HEK293 (cell line): ENCODE results near the gene CACNA2D1.

ENCODE experiments used
- CTCF ChIA-PET: fragments of 350-600 bp; formaldehyde crosslinking; extraction: SDS; loops from one replicate; lab custom pipeline; 2021; ENCODE audit warnings: antibody characterized with exemption; lab: Yijun Ruan, JAX
- POLR2A ChIA-PET: fragments of 300-600 bp; formaldehyde crosslinking; extraction: SDS; loops from one replicate; lab custom pipeline; 2020; ENCODE audit warnings: antibody characterized with exemption, inconsistent platforms; lab: Yijun Ruan, JAX
- H3K27ac ChIP-seq: fragments of 200-500 bp; sonication (Bioruptor generic); 2 replicates; pipeline ENCODE4 v1.5.1; 2014; ENCODE audit warnings: low read depth, low read length, control low read depth, inconsistent platforms; ENCODE audit errors: extremely low read depth
- H3K36me3 ChIP-seq, 2 experiments: fragments of 200-500 bp in 1 of 2; sonication (Bioruptor generic) in 1 of 2; 1 replicate in 1 of 2; 2 replicates in 1 of 2; pipeline ENCODE4 v1.5.1; 2014 to 2017; ENCODE audit warnings: inconsistent platforms in 2 of 2, low read length in 2 of 2; ENCODE audit not compliant: control insufficient read depth in 2 of 2, insufficient read depth in 1 of 2
- H3K4me1 ChIP-seq: fragments of 200-500 bp; sonication (Bioruptor generic); 2 replicates; pipeline ENCODE4 v1.5.1; 2014; ENCODE audit warnings: mild to moderate bottlenecking, low read length, inconsistent platforms; ENCODE audit not compliant: control insufficient read depth, insufficient read depth
- H3K4me3 ChIP-seq: 2 replicates; pipeline ENCODE4 v1.5.1; 2011; ENCODE audit warnings: low read depth, mild to moderate bottlenecking, control low read depth, low read length, moderate library complexity
- H3K9me3 ChIP-seq: fragments of 200-500 bp; sonication (Bioruptor generic); 2 replicates; pipeline ENCODE4 v1.5.1; 2014; ENCODE audit warnings: low read depth, low read length, inconsistent platforms; ENCODE audit not compliant: control insufficient read depth, insufficient read depth
- AEBP2 ChIP-seq: fragments of 450-650 bp; formaldehyde crosslinking; IDR thresholded peaks from 2 replicates; pipeline ENCODE4 v1.5.1; 2016; ENCODE audit warnings: missing biosample characterization, missing genetic modification characterization, borderline replicate concordance
- GFI1B ChIP-seq: fragments of 450-650 bp; formaldehyde crosslinking; IDR thresholded peaks from 2 replicates; pipeline ENCODE4 v1.5.1; 2016; ENCODE audit warnings: missing biosample characterization, missing genetic modification characterization
- MZF1 ChIP-seq: fragments of 450-650 bp; formaldehyde crosslinking; IDR thresholded peaks from 2 replicates; pipeline ENCODE4 v1.5.1; 2017; ENCODE audit warnings: missing biosample characterization, missing genetic modification characterization, borderline replicate concordance
- PRDM10 ChIP-seq: fragments of 450-650 bp; formaldehyde crosslinking; IDR thresholded peaks from 2 replicates; pipeline ENCODE4 v1.5.1; 2016; ENCODE audit warnings: missing biosample characterization, missing genetic modification characterization
- SALL2 ChIP-seq: fragments of 450-650 bp; formaldehyde crosslinking; IDR thresholded peaks from 2 replicates; pipeline ENCODE4 v1.5.0; 2017; ENCODE audit warnings: missing biosample characterization, mild to moderate bottlenecking, missing genetic modification characterization, borderline replicate concordance
- SETDB1 ChIP-seq: IDR thresholded peaks from one replicate; pipeline ENCODE4 v1.6.1; 2017; ENCODE audit warnings: mild to moderate bottlenecking, low read length, moderate library complexity, mixed read lengths; ENCODE audit not compliant: insufficient read length
- SP2 ChIP-seq: fragments of 450-650 bp; formaldehyde crosslinking; IDR thresholded peaks from 2 replicates; pipeline ENCODE4 v1.5.1; 2016; ENCODE audit warnings: missing biosample characterization, missing genetic modification characterization
- SP7 ChIP-seq: fragments of 450-650 bp; formaldehyde crosslinking; IDR thresholded peaks from 2 replicates; pipeline ENCODE4 v1.5.1; 2016; ENCODE audit warnings: missing biosample characterization, missing genetic modification characterization
- TCF7L2 ChIP-seq: IDR thresholded peaks from 2 replicates; pipeline ENCODE4 v1.6.1; 2011; ENCODE audit warnings: low read depth, mild to moderate bottlenecking, inconsistent platforms, low read length, moderate library complexity, borderline replicate concordance
- ZBTB10 ChIP-seq: fragments of 450-650 bp; formaldehyde crosslinking; IDR thresholded peaks from 2 replicates; pipeline ENCODE4 v1.5.1; 2016; ENCODE audit warnings: missing biosample characterization, missing genetic modification characterization
- ZBTB8A ChIP-seq: fragments of 450-650 bp; formaldehyde crosslinking; IDR thresholded peaks from 2 replicates; pipeline ENCODE4 v1.5.1; 2016; ENCODE audit warnings: missing biosample characterization, missing genetic modification characterization
- ZFHX2 ChIP-seq: fragments of 450-650 bp; formaldehyde crosslinking; conservative IDR thresholded peaks from 2 replicates; pipeline ENCODE4 v1.5.1; 2016; ENCODE audit warnings: missing biosample characterization, missing genetic modification characterization
- ZNF10 ChIP-seq: fragments of 450-650 bp; formaldehyde crosslinking; IDR thresholded peaks from 2 replicates; pipeline ENCODE4 v1.5.1; 2017; ENCODE audit warnings: missing biosample characterization, missing genetic modification characterization
- ZNF140 ChIP-seq: fragments of 450-650 bp; formaldehyde crosslinking; IDR thresholded peaks from 2 replicates; pipeline ENCODE4 v1.5.1; 2016; ENCODE audit warnings: missing biosample characterization, missing genetic modification characterization
- ZNF19 ChIP-seq: fragments of 450-650 bp; formaldehyde crosslinking; IDR thresholded peaks from 2 replicates; pipeline ENCODE4; 2016; ENCODE audit warnings: missing biosample characterization, missing genetic modification characterization, low read depth
- ZNF23 ChIP-seq: fragments of 450-650 bp; formaldehyde crosslinking; IDR thresholded peaks from 2 replicates; pipeline ENCODE4 v1.5.1; 2016; ENCODE audit warnings: missing biosample characterization, missing genetic modification characterization, borderline replicate concordance
- ZNF24 ChIP-seq: fragments of 450-650 bp; formaldehyde crosslinking; IDR thresholded peaks from 2 replicates; pipeline ENCODE4 v1.5.1; 2016; ENCODE audit warnings: missing biosample characterization, missing genetic modification characterization
- ZNF37A ChIP-seq: fragments of 450-650 bp; IDR thresholded peaks from 2 replicates; pipeline ENCODE4 v1.5.1; 2018; ENCODE audit warnings: missing biosample characterization, missing genetic modification characterization
- ZNF510 ChIP-seq: fragments of 450-650 bp; formaldehyde crosslinking; IDR thresholded peaks from 2 replicates; pipeline ENCODE4 v1.5.1; 2018; ENCODE audit warnings: mild to moderate bottlenecking, missing genetic modification characterization, missing biosample characterization; ENCODE audit not compliant: insufficient replicate concordance
- ZNF548 ChIP-seq: fragments of 450-650 bp; formaldehyde crosslinking; IDR thresholded peaks from 2 replicates; pipeline ENCODE4 v1.5.1; 2016; ENCODE audit warnings: missing biosample characterization, missing genetic modification characterization
- ZNF555 ChIP-seq: fragments of 450-650 bp; formaldehyde crosslinking; conservative IDR thresholded peaks from 2 replicates; pipeline ENCODE4 v1.5.1; 2017; ENCODE audit warnings: missing biosample characterization, mild to moderate bottlenecking, missing genetic modification characterization, inconsistent platforms
- ZNF692 ChIP-seq: fragments of 450-650 bp; formaldehyde crosslinking; IDR thresholded peaks from 2 replicates; pipeline ENCODE4 v1.5.1; 2016; ENCODE audit warnings: missing biosample characterization, missing genetic modification characterization

The CACNA2D1 gene

GRCh38 chr7:82358009-82358578 lies 85.5 kb downstream of the CACNA2D1 start:
- no peaks in the 10 kb centered on the region for H3K9me3 ChIP-seq
- ChIA-PET CTCF (interaction anchor here (0.6 kb wide), 1 partner anchor 428 kb away, joined by 3 read pairs; no protein-coding TSS in a partner anchor), POLR2A (no interaction called here)
- no peaks in the 10 kb centered on the region for H3K36me3 ChIP-seq
- no peak overlapping the region for H3K4me3 ChIP-seq
- H3K4me1 ChIP-seq = no peaks in the 10 kb centered on the region; the same call in 1 of the 2 replicates
- H3K27ac ChIP-seq = no peak overlapping the region
- no peak for TF ChIP-seq ZBTB10
- TF ChIP-seq ZBTB8A = no peak
- TF ChIP-seq ZNF23 (tag by site-specific recombination) = no peak
- no peak for TF ChIP-seq AEBP2 (tag by site-specific recombination)
- no peak for TF ChIP-seq ZNF24 (tag by site-specific recombination)
- TF ChIP-seq SETDB1 = no peak
- TF ChIP-seq MZF1 (tag by site-specific recombination) = no peak
- TF ChIP-seq ZNF37A (tag by site-specific recombination) = no peak
- TF ChIP-seq TCF7L2 = no peak
- TF ChIP-seq ZNF548 (tag by site-specific recombination) = no peak
- no peak for TF ChIP-seq SALL2 (tag by site-specific recombination)
- TF ChIP-seq ZNF555 (tag by site-specific recombination) = no peak
- TF ChIP-seq ZNF10 (tag by site-specific recombination) = no peak
- no peak for TF ChIP-seq ZNF692 (tag by site-specific recombination)
- TF ChIP-seq ZFHX2 (tag by site-specific recombination) = no peak
- TF ChIP-seq ZNF510 (tag by site-specific recombination) = no peak
- TF ChIP-seq SP2 (tag by site-specific recombination) = no peak
- TF ChIP-seq GFI1B = no peak
- TF ChIP-seq ZNF19 = no peak
- TF ChIP-seq SP7 = no peak

- Histone ChIP-seq H3K36me3 (no peaks in the 10 kb centered on the region), H3K9me3 (no peaks in the 10 kb centered on the region), H3K27ac (no peak overlapping the region), H3K4me3 (no peak overlapping the region), H3K4me1 (peaks cover 8% of the 10 kb centered on the region; the same call in 1 of the 2 replicates)
- no peak for TF ChIP-seq PRDM10 (tag by site-specific recombination)
- TF ChIP-seq ZNF140 (tag by site-specific recombination) = no peak
- TF ChIP-seq MZF1 (tag by site-specific recombination) = no peak
- ChIA-PET POLR2A (no interaction called here), CTCF (no interaction called here)
These were observed 95.3 kb downstream of the CACNA2D1 start for GRCh38 chr7:82348251-82348650.
